ENCODE measurements around the gene CTNNBL1. TPM values are rescaled to one million over a fixed set of nuclear protein-coding genes. Genes with fewer than 3 reads are reported as not detected.

CTNNBL1 gene
- total RNA-seq, 1 donor = 19.5 TPM

- H3K27me3 ChIP-seq (ENCODE audit: insufficient read depth, low read length) = peaks cover 43% of the 10 kb centered on the region
- H3K36me3 ChIP-seq (ENCODE audit: insufficient read depth, low read length) = no peaks in the 10 kb centered on the region
- H3K27ac ChIP-seq (ENCODE audit: low read depth, low read length) = no peak overlapping the region
- TF ChIP-seq CTCF (IDR thresholded peaks at IDR 0.05; ENCODE audit: extremely low read depth, low read depth, low read length) = no peak
- peak; percentile 54 for DNase-seq (ENCODE audit: insufficient read length, low spot score, missing footprints)
- H3K9me3 ChIP-seq (ENCODE audit: low read depth, low read length) = no peaks in the 10 kb centered on the region
- H3K79me2 ChIP-seq (ENCODE audit: insufficient read depth, low read length) = no peaks in the 10 kb centered on the region
- peaks cover 12% of the 10 kb centered on the region for H4K20me1 ChIP-seq (ENCODE audit: insufficient read depth, low read length)
- no peak overlapping the region for H2AFZ ChIP-seq (ENCODE audit: low read length)
- H3K4me3 ChIP-seq (ENCODE audit: insufficient read depth, low read length) = peak overlapping the region; percentile 65
- H3K4me2 ChIP-seq (ENCODE audit: insufficient read depth, low read length) = no peak overlapping the region
- peaks cover 16% of the 10 kb centered on the region for H3K4me1 ChIP-seq (ENCODE audit: insufficient read depth, low read length)
Measured at GRCh38 chr20:37904008-37904642, 210.3 kb downstream of the CTNNBL1 start.

- H3K79me2 ChIP-seq (ENCODE audit: insufficient read depth, low read length) = no peaks in the 10 kb centered on the region
- DNase-seq (ENCODE audit: insufficient read length, low spot score, missing footprints) = no peak
- H3K9me3 ChIP-seq (ENCODE audit: low read depth, low read length) = no peaks in the 10 kb centered on the region
- peaks cover 12% of the 10 kb centered on the region for H4K20me1 ChIP-seq (ENCODE audit: insufficient read depth, low read length)
- no peak overlapping the region for H3K27ac ChIP-seq (ENCODE audit: low read depth, low read length)
- no peak overlapping the region for H2AFZ ChIP-seq (ENCODE audit: low read length)
- TF ChIP-seq CTCF (IDR thresholded peaks at IDR 0.05; ENCODE audit: extremely low read depth, low read depth, low read length) = no peak
- H3K4me2 ChIP-seq (ENCODE audit: insufficient read depth, low read length) = no peak overlapping the region
- no peak overlapping the region for H3K4me3 ChIP-seq (ENCODE audit: insufficient read depth, low read length)
- H3K27me3 ChIP-seq (ENCODE audit: insufficient read depth, low read length) = peaks cover 39% of the 10 kb centered on the region
- H3K4me1 ChIP-seq (ENCODE audit: insufficient read depth, low read length) = peaks cover 15% of the 10 kb centered on the region
- no peaks in the 10 kb centered on the region for H3K36me3 ChIP-seq (ENCODE audit: insufficient read depth, low read length)
Measured at GRCh38 chr20:37904845-37905373, 211.1 kb downstream of the CTNNBL1 start.

- Histone ChIP-seq H3K36me3 (ENCODE audit: insufficient read depth, low read length) (no peaks in the 10 kb centered on the region), H3K4me1 (ENCODE audit: insufficient read depth, low read length) (peaks cover 15% of the 10 kb centered on the region), H3K27me3 (ENCODE audit: insufficient read depth, low read length) (peaks cover 31% of the 10 kb centered on the region), H3K79me2 (ENCODE audit: insufficient read depth, low read length) (no peaks in the 10 kb centered on the region), H3K9me3 (ENCODE audit: low read depth, low read length) (no peaks in the 10 kb centered on the region), H2AFZ (ENCODE audit: low read length) (no peak overlapping the region), H3K4me3 (ENCODE audit: insufficient read depth, low read length) (no peak overlapping the region), H3K27ac (ENCODE audit: low read depth, low read length) (no peak overlapping the region), H4K20me1 (ENCODE audit: insufficient read depth, low read length) (peaks cover 12% of the 10 kb centered on the region), H3K4me2 (ENCODE audit: insufficient read depth, low read length) (no peak overlapping the region)
- no peak for TF ChIP-seq CTCF (IDR thresholded peaks at IDR 0.05; ENCODE audit: extremely low read depth, low read depth, low read length)
- peak; percentile 83 for DNase-seq (ENCODE audit: insufficient read length, low spot score, missing footprints)
Measured at GRCh38 chr20:37905671-37906613, 212.1 kb downstream of the CTNNBL1 start.

- Histone ChIP-seq H3K36me3 (ENCODE audit: insufficient read depth, low read length) (no peaks in the 10 kb centered on the region), H4K20me1 (ENCODE audit: insufficient read depth, low read length) (peaks cover 12% of the 10 kb centered on the region), H3K4me1 (ENCODE audit: insufficient read depth, low read length) (peaks cover 15% of the 10 kb centered on the region), H3K4me3 (ENCODE audit: insufficient read depth, low read length) (no peak overlapping the region), H3K27me3 (ENCODE audit: insufficient read depth, low read length) (peaks cover 32% of the 10 kb centered on the region), H3K4me2 (ENCODE audit: insufficient read depth, low read length) (peak overlapping the region; percentile 53), H3K79me2 (ENCODE audit: insufficient read depth, low read length) (no peaks in the 10 kb centered on the region), H2AFZ (ENCODE audit: low read length) (no peak overlapping the region), H3K9me3 (ENCODE audit: low read depth, low read length) (no peaks in the 10 kb centered on the region), H3K27ac (ENCODE audit: low read depth, low read length) (no peak overlapping the region)
- peak; percentile 91 for DNase-seq (ENCODE audit: insufficient read length, low spot score, missing footprints)
- TF ChIP-seq CTCF (IDR thresholded peaks at IDR 0.05; ENCODE audit: extremely low read depth, low read depth, low read length) = no peak
Measured at GRCh38 chr20:37907330-37907676, 213.5 kb downstream of the CTNNBL1 start.

Measured in osteoblast (primary cell).